Fibroblast of skin of right quadriceps (primary cell): Measurements from ENCODE around the gene LGR5.

ENCODE experiments used
- DNase-seq: peaks from one replicate; pipeline ENCODE4 v3.0.0-alpha.2; 2013

LGR5 gene

DNA sequence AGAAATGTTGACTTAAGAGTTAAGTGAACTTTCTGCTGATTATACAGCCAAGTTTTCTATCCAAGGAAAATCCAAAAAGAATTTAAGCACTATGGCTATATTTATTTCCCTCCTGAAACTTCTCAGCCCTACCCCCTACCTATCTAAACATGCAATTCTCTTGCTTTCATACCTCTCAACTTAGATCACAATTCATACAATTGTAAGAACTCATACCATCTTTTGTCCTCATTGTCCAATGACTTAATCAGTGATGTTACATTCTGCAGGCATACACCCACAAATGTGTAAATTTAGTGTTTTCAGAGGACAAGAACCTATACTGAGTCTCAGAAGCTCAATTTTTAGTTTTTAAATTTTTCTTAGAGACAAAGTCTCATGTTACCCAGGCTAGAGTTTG lies 161.9 kb downstream of the LGR5 start:
- DNase-seq: no peak

DNA sequence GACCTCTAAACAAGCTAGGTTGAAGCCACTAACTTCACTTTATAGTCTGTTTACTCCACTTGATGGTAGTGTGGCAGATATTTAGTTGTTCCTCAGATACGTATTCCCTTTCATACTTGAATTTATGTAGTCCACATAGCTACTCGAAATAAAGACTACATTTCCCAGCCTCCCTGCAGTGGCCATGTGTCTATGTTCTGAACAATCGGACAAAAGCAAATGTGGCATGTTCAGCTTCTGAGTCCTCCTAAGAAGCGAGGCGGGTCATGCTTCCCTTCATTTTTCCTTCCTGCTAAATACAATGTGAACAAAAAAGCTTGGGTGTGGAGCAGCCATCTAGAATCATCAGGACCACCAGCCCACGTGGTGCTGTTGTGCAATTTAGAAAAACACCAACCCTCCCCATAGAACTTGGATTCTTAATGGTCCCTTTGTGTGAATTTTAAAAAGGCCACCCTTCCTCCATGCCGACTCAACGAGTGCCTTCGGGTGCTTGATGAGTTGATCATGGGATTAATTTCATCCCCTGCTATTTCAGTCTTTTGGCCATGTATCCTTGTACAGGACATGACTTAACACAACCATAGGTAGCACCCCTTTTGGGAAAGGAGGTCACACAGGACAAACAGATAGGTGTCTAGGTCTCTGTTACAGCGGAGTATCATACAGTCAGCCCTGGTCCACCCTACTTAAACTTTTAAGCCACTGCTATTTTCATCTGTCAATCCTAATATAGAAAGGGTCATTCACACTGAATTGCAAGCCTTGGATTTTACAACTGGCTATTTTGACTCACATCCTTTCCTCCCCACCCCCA lies 163.4 kb downstream of the LGR5 start:
- DNase-seq: no peak

GRCh38 chr12:71605039-71605438 lies 165.4 kb downstream of the LGR5 start:
- DNase-seq: no peak

DNA sequence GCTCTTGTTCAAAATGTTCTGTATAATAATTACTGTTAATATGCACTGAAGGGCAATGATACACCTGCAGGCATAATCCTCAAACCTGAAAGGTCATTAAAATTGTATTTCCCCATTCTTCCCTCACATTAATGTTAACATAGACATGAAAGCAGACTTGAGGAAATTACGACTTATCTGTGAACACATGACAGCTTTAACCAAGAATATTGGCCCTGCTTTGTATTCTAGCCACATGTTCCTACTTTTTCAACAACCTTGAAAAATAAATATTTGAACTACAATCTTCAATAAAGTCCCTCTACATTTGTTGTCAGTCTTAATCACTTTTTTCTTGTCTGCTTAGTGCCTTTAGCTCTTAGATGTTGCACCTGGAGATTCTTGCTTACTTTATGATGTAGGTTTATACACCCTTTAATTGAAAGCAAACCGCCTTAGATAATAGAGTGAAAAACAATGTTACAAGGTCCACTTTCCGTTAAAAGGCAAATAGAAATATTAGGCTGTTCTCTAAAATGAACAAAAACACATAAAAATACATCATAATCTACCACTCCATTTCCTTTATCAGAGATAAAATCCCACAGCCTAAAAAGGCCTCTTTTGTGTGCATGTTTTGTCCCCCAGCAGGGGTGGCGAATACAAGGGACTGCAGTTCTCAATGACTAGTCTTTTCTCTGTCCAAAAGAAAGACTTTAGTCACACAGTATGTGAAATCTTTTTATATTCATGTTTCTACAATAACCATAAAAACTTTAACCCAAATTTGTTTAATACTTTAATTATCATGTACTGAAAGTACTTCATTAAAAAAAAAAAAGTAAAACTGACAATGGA lies 168.1 kb downstream of the LGR5 start:
- no peak for DNase-seq

DNA sequence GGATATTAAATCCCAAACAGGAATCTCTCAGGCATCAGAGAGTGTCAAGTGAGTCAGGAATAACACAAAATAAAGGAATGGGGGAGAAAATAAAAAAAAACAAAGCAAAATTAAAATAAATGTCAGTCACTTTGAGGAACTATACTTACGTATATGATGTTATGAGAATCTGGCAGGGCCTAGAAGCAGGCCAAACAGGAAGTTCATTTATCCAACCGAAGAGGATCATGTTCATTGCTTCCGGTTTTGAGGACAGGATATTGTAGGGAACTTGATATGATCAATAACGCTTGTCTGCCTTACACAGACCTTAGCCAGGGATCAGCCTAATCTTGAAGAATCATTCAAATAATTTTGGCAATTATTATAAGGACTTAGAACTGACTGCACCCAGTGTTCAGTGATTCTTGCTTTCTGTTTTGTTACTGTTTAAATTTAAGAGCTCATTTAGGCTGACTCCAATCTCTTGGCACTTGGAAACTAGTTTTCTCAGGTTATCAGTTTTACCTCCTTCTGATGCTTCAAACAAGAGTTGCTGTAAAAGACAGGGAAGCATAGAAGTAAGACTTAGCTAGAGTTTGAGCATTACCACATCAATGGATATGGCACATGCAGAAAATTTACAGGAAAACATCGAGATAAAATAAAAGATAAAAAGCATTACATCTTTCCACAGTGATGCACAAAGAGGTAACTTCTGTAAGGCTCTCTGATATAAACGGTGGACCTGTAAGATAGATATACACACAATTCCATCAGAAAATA lies 170.6 kb downstream of the LGR5 start:
- DNase-seq: no peak

DNA sequence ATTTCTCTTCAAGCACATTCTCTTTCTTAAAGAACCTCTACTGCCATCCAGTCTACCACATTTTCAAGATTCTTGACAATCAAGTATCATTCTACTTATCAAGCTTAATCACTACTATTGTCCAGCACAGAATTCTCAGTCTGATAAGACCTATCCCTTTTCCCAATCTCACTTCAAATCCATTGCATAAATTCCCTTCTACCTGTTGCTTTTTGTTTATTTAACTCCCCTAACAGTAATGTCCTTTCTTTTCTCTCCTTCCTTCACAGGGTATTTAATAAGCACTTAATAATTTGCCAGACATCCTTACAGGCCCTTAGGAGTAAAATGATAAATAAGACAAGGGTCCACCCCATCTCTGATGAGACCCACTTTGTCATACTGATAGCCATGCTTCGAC lies 182.3 kb downstream of the LGR5 start:
- no peak for DNase-seq

DNA sequence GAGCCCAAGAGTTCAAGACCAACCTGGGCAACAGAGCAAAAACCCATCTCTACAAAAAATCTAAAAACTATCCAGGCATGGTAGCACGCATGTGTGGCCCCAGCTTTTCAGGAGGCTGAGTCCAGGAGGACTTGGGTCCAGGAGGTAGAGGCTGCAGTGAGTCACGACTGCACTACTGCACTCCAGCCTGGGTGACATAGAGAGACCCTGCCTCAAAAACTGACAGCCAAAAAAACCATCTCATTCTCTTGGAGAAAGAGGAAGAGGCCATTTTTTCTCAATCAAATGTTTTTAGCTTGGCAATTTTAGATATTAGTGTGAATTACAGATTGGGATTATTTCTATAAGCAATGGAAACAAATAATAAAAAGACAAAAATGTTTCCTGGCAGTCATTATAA lies 185.9 kb downstream of the LGR5 start:
- no peak for DNase-seq

DNA sequence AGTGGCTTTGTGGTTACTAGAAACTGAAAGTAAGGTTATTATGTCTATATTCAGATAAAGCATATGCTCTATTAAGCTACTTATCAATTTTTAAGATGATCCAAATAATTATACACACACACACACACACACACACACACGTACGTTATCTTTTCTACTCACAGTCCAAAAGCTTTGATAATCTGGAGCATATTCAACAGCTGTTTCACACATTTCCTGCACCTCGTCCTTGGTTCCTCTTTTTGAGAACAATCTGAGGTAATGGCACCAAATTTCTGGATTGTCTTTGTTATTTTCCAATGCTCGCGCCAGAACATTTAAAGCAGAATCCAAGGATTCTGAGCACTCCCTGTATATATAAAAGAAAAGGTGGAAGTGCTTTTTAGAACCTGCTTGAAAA lies 186.5 kb downstream of the LGR5 start:
- DNase-seq: no peak

- DNase-seq: peak; percentile 32
Observed at GRCh38 chr12:71626768-71627167, 187.2 kb downstream of the LGR5 start.

DNA sequence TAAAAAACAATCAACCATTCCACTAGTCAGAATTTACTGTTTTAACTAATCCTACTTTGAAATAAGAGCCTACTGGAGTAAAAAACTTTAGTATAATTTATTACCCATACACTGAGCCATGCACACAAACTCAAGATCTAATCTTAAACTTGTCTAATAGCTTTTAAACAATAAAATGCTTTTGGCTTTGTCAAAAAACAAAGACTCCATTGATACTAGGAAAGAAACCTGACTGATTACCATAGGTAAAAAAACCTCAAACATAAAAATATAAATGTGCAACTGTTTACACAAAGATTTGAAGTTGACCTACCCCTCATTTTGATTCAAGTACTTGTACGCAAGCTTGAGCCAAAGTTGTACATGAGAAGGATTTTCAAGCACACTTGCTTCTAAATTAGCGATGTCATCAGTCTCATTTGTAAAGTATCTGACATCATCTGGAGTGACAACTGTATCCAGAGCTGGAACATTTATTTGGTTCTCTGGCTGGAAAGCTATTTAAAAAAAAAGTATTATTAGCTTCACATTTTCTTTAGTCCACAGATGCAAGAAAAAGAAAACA lies 187.9 kb downstream of the LGR5 start:
- no peak for DNase-seq
